Muscle of leg (tissue), 11 donors: ENCODE data around the gene ZDHHC16. TPM values are rescaled to one million over a fixed set of nuclear protein-coding genes. Genes with fewer than 3 reads are reported as not detected.

ENCODE experiments used
- DNase-seq: peaks from one replicate; pipeline ENCODE4 v3.0.0; 2013
- H3K27ac ChIP-seq: one replicate; pipeline ENCODE4 v1.5.1; 2013; ENCODE audit warnings: mild to moderate bottlenecking, low read length, control low read depth
- H3K27me3 ChIP-seq: one replicate; pipeline ENCODE4 v1.6.1; 2013; ENCODE audit warnings: low read length; ENCODE audit not compliant: control insufficient read depth, insufficient read depth
- H3K36me3 ChIP-seq: one replicate; pipeline ENCODE4 v1.6.1; 2013; ENCODE audit warnings: low read length; ENCODE audit not compliant: control insufficient read depth, insufficient read depth
- H3K4me1 ChIP-seq: one replicate; pipeline ENCODE4 v1.6.1; 2013; ENCODE audit warnings: low read length; ENCODE audit not compliant: control insufficient read depth, insufficient read depth
- H3K4me3 ChIP-seq: one replicate; pipeline ENCODE4 v1.5.1; 2013; ENCODE audit warnings: low read length, control low read depth
- H3K9me3 ChIP-seq: replicated peaks from 2 replicates; pipeline ENCODE4 v1.6.1; 2013; ENCODE audit warnings: low read depth, low read length; ENCODE audit not compliant: control insufficient read depth
- WGBS: methylation state at CpG from one replicate; pipeline ENCODE4 v1.1.5; 2013; ENCODE audit warnings: missing lambda C conversion rate; ENCODE audit not compliant: insufficient coverage; 5-methylcytosine and 5-hydroxymethylcytosine counted together
- polyA plus RNA-seq, 8 donors: library from polyadenylated mRNA; unstranded; fragments of 120-200 nt; gene quantifications; one replicate each; pipeline versions ENCODE4 v1.2.1 to v1.2.3, GENCODE V29; 2013; ENCODE audit warnings: inconsistent platforms in 1 of 8, low replicate concordance in 1 of 8; ENCODE audit not compliant: insufficient read length in 8 of 8, insufficient read depth in 1 of 8
- total RNA-seq: library from RNA; stranded (reverse); fragments of 120-200 nt; gene quantifications from one replicate; pipeline ENCODE4 v1.2.4, GENCODE V29; 2013

The ZDHHC16 gene
- total and polyA plus RNA-seq, 9 donors: 26.8 to 34.6 (median 31.4) TPM

- H3K36me3 ChIP-seq: no peaks in the 10 kb centered on the region
- peak; percentile 34 for DNase-seq
- WGBS: 39% methylated on average over 2 of the region's 3 CpGs
Observed at GRCh38 chr10:97503406-97503805, 57.4 kb downstream of the ZDHHC16 start.

GRCh38 chr10:97505152-97505551 lies 59.2 kb downstream of the ZDHHC16 start:
- Histone ChIP-seq H3K27ac (no peak overlapping the region), H3K9me3 (no peaks in the 10 kb centered on the region), H3K4me1 (peaks cover 9% of the 10 kb centered on the region), H3K27me3 (peaks cover 1% of the 10 kb centered on the region), H3K4me3 (no peak overlapping the region), H3K36me3 (no peaks in the 10 kb centered on the region)
- DNase-seq: no peak
- WGBS: no CpG with 5 or more reads among the region's 1 CpG

More at GRCh38 chr10:97503406-97503805, 57.4 kb downstream of the ZDHHC16 start:
- Histone ChIP-seq H3K27me3 (peaks cover 2% of the 10 kb centered on the region), H3K4me1 (peaks cover 15% of the 10 kb centered on the region), H3K4me3 (no peak overlapping the region), H3K9me3 (no peaks in the 10 kb centered on the region), H3K27ac (no peak overlapping the region)

- DNase-seq: no peak
- Histone ChIP-seq H3K9me3 (no peaks in the 10 kb centered on the region), H3K36me3 (no peaks in the 10 kb centered on the region), H3K27me3 (no peaks in the 10 kb centered on the region), H3K4me3 (no peak overlapping the region), H3K27ac (no peak overlapping the region), H3K4me1 (peaks cover 5% of the 10 kb centered on the region)
- no CpG with 5 or more reads among the region's 3 CpGs for WGBS
Observed at GRCh38 chr10:97506199-97506991, 60.4 kb downstream of the ZDHHC16 start.

Other genes starting within 250 kb of the ZDHHC16 start
- gene ARHGAP19, start 153.5 kb upstream of the ZDHHC16 start, total RNA-seq: 8.5 TPM
- gene ARHGAP19, start 153.5 kb upstream of the ZDHHC16 start, polyA plus RNA-seq: 10 to 100 TPM in 6 of 8 donors, 1 to 10 TPM in 2; 9.0 to 19.9 (median 11.0) TPM
- gene FRAT1, start 126.9 kb upstream of the ZDHHC16 start, total RNA-seq: 1.2 TPM
- gene FRAT1, start 126.9 kb upstream of the ZDHHC16 start, polyA plus RNA-seq: 1 to 10 TPM; 1.4 to 2.6 (median 1.6) TPM
- 5.3 TPM for gene FRAT2, start 111.4 kb upstream of the ZDHHC16 start, total RNA-seq
- gene FRAT2, start 111.4 kb upstream of the ZDHHC16 start, polyA plus RNA-seq: 1 to 10 TPM; 3.6 to 5.0 (median 4.3) TPM
- 14.3 TPM for gene RRP12, start 44.8 kb upstream of the ZDHHC16 start, total RNA-seq
- 10 to 100 TPM; 19.1 to 26.0 (median 21.6) TPM for gene RRP12, start 44.8 kb upstream of the ZDHHC16 start, polyA plus RNA-seq
- gene PGAM1, start 20.0 kb upstream of the ZDHHC16 start, total RNA-seq: 102 TPM
- 100 to 1,000 TPM; 103 to 160 (median 113) TPM for gene PGAM1, start 20.0 kb upstream of the ZDHHC16 start, polyA plus RNA-seq
- 30.2 TPM for gene EXOSC1, start 169 bp upstream of the ZDHHC16 start, total RNA-seq
- gene EXOSC1, start 169 bp upstream of the ZDHHC16 start, polyA plus RNA-seq: 10 to 100 TPM; 24.1 to 32.2 (median 29.8) TPM
- 51.9 TPM for gene MMS19, start 52.2 kb downstream of the ZDHHC16 start, total RNA-seq
- 10 to 100 TPM; 57.6 to 70.8 (median 65.1) TPM for gene MMS19, start 52.2 kb downstream of the ZDHHC16 start, polyA plus RNA-seq
- 10.6 TPM for gene UBTD1, start 52.7 kb downstream of the ZDHHC16 start, total RNA-seq
- 10 to 100 TPM; 13.0 to 18.9 (median 14.8) TPM for gene UBTD1, start 52.7 kb downstream of the ZDHHC16 start, polyA plus RNA-seq
- 27.6 TPM for gene ANKRD2, start 126.6 kb downstream of the ZDHHC16 start, total RNA-seq
- 10 to 100 TPM in 6 of 8 donors, 1 to 10 TPM in 2; 6.4 to 34.6 (median 16.1) TPM for gene ANKRD2, start 126.6 kb downstream of the ZDHHC16 start, polyA plus RNA-seq
- gene HOGA1, start 138.2 kb downstream of the ZDHHC16 start, total RNA-seq: 0.89 TPM
- gene HOGA1, start 138.2 kb downstream of the ZDHHC16 start, polyA plus RNA-seq: 1 to 10 TPM in 1 of 8 donors, under 1 TPM in 7; 0.41 to 1.0 (median 0.73) TPM
- not detected for gene C10orf62, start 143.5 kb downstream of the ZDHHC16 start, total RNA-seq
- gene C10orf62, start 143.5 kb downstream of the ZDHHC16 start, polyA plus RNA-seq: under 1 TPM in 1 of 8 donors, not detected in 7; 0.14 TPM
- 3.8 TPM for gene MORN4, start 187.3 kb downstream of the ZDHHC16 start, total RNA-seq
- gene MORN4, start 187.3 kb downstream of the ZDHHC16 start, polyA plus RNA-seq: 1 to 10 TPM; 4.4 to 7.6 (median 5.5) TPM
- gene PI4K2A, start 194.5 kb downstream of the ZDHHC16 start, total RNA-seq: 6.7 TPM
- 10 to 100 TPM in 3 of 8 donors, 1 to 10 TPM in 5; 7.7 to 12.0 (median 9.9) TPM for gene PI4K2A, start 194.5 kb downstream of the ZDHHC16 start, polyA plus RNA-seq
- 6.0 TPM for gene AVPI1, start 241.1 kb downstream of the ZDHHC16 start, total RNA-seq
- gene AVPI1, start 241.1 kb downstream of the ZDHHC16 start, polyA plus RNA-seq: 10 to 100 TPM in 1 of 8 donors, 1 to 10 TPM in 7; 3.2 to 10.2 (median 6.1) TPM